ENCODE results near the gene DGKD. TPM values are rescaled to one million over a fixed set of nuclear protein-coding genes. Genes with fewer than 3 reads are reported as not detected.

DGKD gene
- total and polyA plus RNA-seq, 12 donors: 6.8 to 43.8 (median 16.5) TPM

DNA sequence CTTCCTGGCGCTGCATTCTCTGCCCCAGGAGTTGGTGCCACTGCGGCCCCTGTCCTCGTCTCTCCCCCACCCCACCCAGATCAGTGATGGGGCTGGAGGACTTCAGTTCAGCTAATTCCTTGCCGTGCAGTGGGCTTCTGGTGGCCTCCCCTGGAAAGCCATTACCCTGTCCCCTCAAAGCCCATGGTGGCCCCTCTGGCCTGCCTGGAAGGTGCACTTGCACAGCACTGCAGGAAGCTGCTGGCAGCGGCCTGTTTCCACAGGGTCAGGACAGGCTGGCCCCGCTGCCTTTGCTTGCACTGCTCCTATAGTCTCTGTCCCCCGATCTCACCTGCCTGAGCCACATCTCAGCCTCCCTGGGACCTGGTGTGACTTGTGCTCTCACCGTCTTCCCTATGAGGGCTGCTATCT lies 107.2 kb downstream of the DGKD start:
- Histone ChIP-seq H3K36me3 (replicated peaks in 1 of 2) (peaks cover 0 to 64% of the 10 kb centered on the region in 2 donors), H3K27ac (no peak overlapping the region), H3K9me3 (replicated peaks in 1 of 3) (no peaks in the 10 kb centered on the region), H3K4me1 (replicated peaks in 1 of 2) (no peaks in the 10 kb centered on the region), H3K27me3 (no peaks in the 10 kb centered on the region), H3K4me3 (no peak overlapping the region)
- TF ChIP-seq, protein P1, sequence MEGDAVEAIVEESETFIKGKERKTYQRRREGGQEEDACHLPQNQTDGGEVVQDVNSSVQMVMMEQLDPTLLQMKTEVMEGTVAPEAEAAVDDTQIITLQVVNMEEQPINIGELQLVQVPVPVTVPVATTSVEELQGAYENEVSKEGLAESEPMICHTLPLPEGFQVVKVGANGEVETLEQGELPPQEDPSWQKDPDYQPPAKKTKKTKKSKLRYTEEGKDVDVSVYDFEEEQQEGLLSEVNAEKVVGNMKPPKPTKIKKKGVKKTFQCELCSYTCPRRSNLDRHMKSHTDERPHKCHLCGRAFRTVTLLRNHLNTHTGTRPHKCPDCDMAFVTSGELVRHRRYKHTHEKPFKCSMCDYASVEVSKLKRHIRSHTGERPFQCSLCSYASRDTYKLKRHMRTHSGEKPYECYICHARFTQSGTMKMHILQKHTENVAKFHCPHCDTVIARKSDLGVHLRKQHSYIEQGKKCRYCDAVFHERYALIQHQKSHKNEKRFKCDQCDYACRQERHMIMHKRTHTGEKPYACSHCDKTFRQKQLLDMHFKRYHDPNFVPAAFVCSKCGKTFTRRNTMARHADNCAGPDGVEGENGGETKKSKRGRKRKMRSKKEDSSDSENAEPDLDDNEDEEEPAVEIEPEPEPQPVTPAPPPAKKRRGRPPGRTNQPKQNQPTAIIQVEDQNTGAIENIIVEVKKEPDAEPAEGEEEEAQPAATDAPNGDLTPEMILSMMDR (IDR thresholded peaks at IDR 0.05): no peak
- TF ChIP-seq POLR2A (IDR thresholded peaks at IDR 0.05): no peak
- intact Hi-C loops (cut with DNase I): no loop called here
- no peak for DNase-seq
- 84 to 98% (median 96%) methylated on average over 7 to 8 of the region's 8 CpGs for WGBS, 4 donors

DNA sequence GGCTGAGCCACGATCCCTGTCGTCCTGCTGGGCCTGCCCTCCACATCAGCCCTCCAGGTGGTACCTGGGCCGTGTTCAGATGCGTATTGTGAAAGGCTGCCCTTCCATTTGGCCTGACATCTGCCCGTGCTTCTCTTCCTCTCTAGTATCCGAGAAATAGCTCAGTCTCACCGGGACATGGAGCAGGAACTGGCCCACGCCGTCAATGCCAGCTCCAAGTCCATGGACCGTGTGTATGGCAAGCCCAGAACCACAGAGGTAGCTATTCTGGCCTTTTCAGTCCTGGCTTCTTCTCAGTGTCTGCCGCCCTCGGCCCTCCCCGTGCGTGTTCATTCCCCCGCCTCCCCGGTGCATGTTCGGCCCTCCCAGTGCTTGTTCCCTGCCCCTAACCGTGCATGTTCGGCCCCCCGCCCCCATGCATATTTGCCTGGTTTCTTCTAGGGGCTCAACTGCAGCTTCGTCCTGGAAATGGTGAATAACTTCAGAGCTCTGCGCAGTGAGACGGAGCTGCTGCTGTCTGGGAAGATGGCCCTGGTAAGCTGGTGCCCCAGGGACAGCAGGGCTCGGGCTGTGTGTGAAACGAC lies 108.0 kb downstream of the DGKD start:
- TF ChIP-seq POLR2A (IDR thresholded peaks at IDR 0.05): no peak
- TF ChIP-seq, protein P1 (IDR thresholded peaks at IDR 0.05): no peak
- intact Hi-C loops (cut with DNase I): no loop called here
- Histone ChIP-seq H3K36me3 (replicated peaks in 1 of 2) (peaks cover 0 to 68% of the 10 kb centered on the region in 2 donors), H3K27me3 (no peaks in the 10 kb centered on the region), H3K9me3 (replicated peaks in 1 of 3) (no peaks in the 10 kb centered on the region), H3K4me1 (replicated peaks in 1 of 2) (no peaks in the 10 kb centered on the region), H3K27ac (no peak overlapping the region), H3K4me3 (no peak overlapping the region)
- no peak for DNase-seq
- WGBS, 4 donors: 90 to 95% (median 93%) methylated on average over 23 to 25 of the region's 25 CpGs

DNA sequence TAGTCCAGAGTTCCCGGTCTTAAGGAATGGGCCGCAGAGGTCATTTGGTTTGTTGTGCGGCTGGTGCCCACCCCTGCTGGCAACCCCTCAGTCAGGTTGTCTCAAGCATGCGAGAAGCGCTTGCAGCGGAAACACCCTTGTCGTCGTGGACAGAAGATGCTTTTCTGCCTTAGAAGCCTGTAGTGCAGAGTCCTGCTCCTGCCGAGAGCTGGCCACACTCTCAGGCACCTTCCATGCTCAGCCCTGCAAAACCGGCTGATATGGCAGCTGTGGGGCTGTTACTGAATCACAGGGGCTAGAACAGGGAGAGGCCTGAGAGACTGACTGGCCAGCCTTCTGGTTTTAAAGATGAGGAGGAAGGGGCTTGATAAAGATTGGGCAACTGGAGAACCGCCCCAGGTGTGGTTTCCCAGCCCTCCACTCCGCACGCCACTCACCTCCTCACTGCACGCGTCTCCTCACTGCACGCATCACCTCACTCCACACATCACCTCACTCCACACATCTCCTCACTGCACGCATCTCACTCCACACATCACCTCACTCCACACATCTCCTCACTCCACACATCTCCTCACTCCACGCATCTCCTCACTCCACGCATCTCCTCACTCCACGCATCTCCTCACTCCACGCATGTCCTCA lies 108.7 kb downstream of the DGKD start:
- H3K36me3 ChIP-seq (replicated peaks in 1 of 2): peaks cover 0 to 68% of the 10 kb centered on the region in 2 donors
- H3K4me1 ChIP-seq (replicated peaks in 1 of 2): no peaks in the 10 kb centered on the region
- H3K27ac ChIP-seq: no peak overlapping the region
- no peak for TF ChIP-seq POLR2A (IDR thresholded peaks at IDR 0.05)
- TF ChIP-seq, protein P1 (IDR thresholded peaks at IDR 0.05): no peak
- 94 to 97% (median 96%) methylated on average over 18 to 21 of the region's 21 CpGs for WGBS, 4 donors
- no peak overlapping the region for H3K4me3 ChIP-seq
- intact Hi-C loops (cut with DNase I): no loop called here
- H3K9me3 ChIP-seq (replicated peaks in 1 of 3): no peaks in the 10 kb centered on the region
- no peak for DNase-seq
- H3K27me3 ChIP-seq: no peaks in the 10 kb centered on the region

DNA sequence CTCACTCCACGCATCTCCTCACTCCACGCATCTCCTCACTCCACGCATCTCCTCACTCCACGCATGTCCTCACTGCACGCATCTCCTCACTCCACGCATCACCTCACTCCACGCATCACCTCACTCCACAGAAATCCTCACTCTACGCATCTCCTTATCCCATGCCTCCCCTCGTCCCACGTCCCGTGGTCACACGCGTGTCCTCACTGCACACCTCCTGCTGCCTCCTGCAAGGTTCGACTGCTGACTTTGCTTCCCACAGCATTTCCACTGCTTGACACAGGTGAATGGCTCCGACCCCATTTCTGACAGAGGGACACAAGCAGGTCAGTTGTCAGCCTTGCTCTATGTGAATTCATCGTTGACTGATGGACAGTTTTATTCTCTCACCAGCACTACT lies 109.3 kb downstream of the DGKD start:
- Histone ChIP-seq H3K27ac (no peak overlapping the region), H3K27me3 (no peaks in the 10 kb centered on the region), H3K9me3 (replicated peaks in 1 of 3) (no peaks in the 10 kb centered on the region), H3K36me3 (replicated peaks in 1 of 2) (peaks cover 0 to 63% of the 10 kb centered on the region in 2 donors), H3K4me1 (replicated peaks in 1 of 2) (no peaks in the 10 kb centered on the region), H3K4me3 (no peak overlapping the region)
- whole genome bisulfite sequencing, 4 donors: 88 to 97% (median 94%) methylated on average over 16 of the region's 16 CpGs
- TF ChIP-seq POLR2A (IDR thresholded peaks at IDR 0.05): no peak
- TF ChIP-seq, protein P1 (IDR thresholded peaks at IDR 0.05): no peak
- intact Hi-C loops (cut with DNase I): no loop called here
- DNase-seq: no peak
